ENCODE data around the gene PCED1A.
"Not testable (repeated sequence)": the region's sequence is repeated elsewhere in the genome, so short reads cannot be mapped to it uniquely, and the experiment has no call there.

PCED1A gene

DNA sequence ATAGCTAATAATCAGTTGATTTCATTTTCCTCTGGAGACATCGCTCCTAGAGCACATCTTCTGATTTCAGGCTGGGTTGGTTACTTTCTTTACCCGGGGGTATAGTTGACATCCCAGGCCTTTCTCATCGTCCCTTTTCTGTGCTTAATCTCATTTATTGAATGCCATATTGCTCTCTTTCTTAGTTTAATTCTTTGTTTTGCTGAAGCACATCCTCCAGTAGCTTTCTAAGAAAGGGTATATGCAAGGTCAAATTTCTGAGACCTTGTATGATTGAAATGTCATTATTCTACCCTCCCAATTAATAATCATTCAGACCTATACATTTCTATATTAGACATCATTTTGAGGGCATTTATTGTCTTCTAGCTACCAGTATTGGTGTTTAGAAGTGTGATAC is 28.3 kb downstream of the PCED1A start:
- FAIRE-seq (no peak), DNase-seq (ENCODE audit: insufficient read length, low spot score) (no peak)
- TF ChIP-seq POLR2A (IDR thresholded peaks at IDR 0.05; ENCODE audit: low read depth, low read length) (no peak), POLR2AphosphoS5 (IDR thresholded peaks at IDR 0.05; ENCODE audit: low read depth, low read length) (no peak), PAX5 (IDR thresholded peaks at IDR 0.05; ENCODE audit: insufficient read depth, low read length, severe bottlenecking) (no peak), TAF1 (IDR thresholded peaks at IDR 0.05; ENCODE audit: low read depth, low read length) (no peak), POU2F2 (IDR thresholded peaks at IDR 0.05; ENCODE audit: low read depth, low read length) (no peak), SPI1 (IDR thresholded peaks at IDR 0.05; ENCODE audit: low read depth, low read length) (no peak)

DNA sequence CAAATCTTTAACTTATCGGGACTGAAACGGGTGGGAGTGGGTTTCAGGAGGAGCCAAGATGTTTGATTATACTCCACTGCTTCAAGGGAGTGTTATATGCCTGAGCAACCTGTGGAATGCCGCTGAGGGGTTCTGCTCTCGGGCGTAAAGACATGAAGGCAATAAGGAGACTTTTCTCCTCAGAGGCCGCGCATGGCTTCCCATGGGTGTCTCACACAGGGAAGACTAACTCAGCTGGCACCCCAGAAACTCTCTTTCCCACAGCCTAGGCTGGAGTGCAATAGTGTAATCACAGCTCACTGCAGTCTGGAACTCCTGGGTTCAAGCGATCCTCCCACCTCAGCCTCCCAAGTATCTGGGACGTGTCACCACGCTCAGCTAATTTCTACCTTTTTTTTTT is 30.8 kb downstream of the PCED1A start:
- no peak for DNase-seq (ENCODE audit: insufficient read length, low spot score)
- FAIRE-seq: no peak
- no peak for TF ChIP-seq TAF1 (IDR thresholded peaks at IDR 0.05; ENCODE audit: low read depth, low read length)
- TF ChIP-seq POLR2AphosphoS5 (IDR thresholded peaks at IDR 0.05; ENCODE audit: low read depth, low read length): no peak
- TF ChIP-seq PAX5 (IDR thresholded peaks at IDR 0.05; ENCODE audit: insufficient read depth, low read length, severe bottlenecking): no peak
- no peak for TF ChIP-seq POLR2A (IDR thresholded peaks at IDR 0.05; ENCODE audit: low read depth, low read length)
- TF ChIP-seq POU2F2 (IDR thresholded peaks at IDR 0.05; ENCODE audit: low read depth, low read length): no peak

DNA sequence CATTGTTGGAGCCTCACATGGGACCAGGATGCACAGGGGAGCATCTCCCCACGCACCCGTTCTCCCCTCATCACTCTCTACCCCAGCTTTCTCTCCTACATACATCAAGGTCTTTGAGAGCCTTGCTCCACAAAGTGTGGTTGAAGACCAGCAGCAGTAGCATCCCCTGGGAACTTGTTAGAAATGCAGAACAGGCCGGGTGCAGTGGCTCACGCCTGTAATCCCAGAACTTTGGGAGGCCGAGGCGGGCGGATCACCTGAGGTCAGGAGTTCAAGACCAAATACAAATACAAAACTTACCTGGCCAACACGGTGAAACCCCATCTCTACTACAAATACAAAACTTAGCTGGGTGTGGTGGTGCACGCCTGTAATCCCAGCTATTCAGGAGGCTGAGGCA is 32.5 kb downstream of the PCED1A start:
- not testable (repeated sequence) for FAIRE-seq; DNase-seq (ENCODE audit: insufficient read length, low spot score)

GRCh38 chr20:2807019-2807418 is 33.4 kb downstream of the PCED1A start:
- no peak for FAIRE-seq
- no peak for TF ChIP-seq SPI1 (IDR thresholded peaks at IDR 0.05; ENCODE audit: low read depth, low read length)
- no peak for TF ChIP-seq POU2F2 (IDR thresholded peaks at IDR 0.05; ENCODE audit: low read depth, low read length)
- no peak for TF ChIP-seq PAX5 (IDR thresholded peaks at IDR 0.05; ENCODE audit: insufficient read depth, low read length, severe bottlenecking)
- no peak for TF ChIP-seq POLR2A (IDR thresholded peaks at IDR 0.05; ENCODE audit: low read depth, low read length)
- TF ChIP-seq POLR2AphosphoS5 (IDR thresholded peaks at IDR 0.05; ENCODE audit: low read depth, low read length): no peak
- no peak for TF ChIP-seq TAF1 (IDR thresholded peaks at IDR 0.05; ENCODE audit: low read depth, low read length)
- DNase-seq (ENCODE audit: insufficient read length, low spot score): no peak

GRCh38 chr20:2806351-2806701 is 34.1 kb downstream of the PCED1A start:
- no peak for FAIRE-seq
- DNase-seq (ENCODE audit: insufficient read length, low spot score): no peak
- no peak for TF ChIP-seq PAX5 (IDR thresholded peaks at IDR 0.05; ENCODE audit: insufficient read depth, low read length, severe bottlenecking)
- no peak for TF ChIP-seq POLR2A (IDR thresholded peaks at IDR 0.05; ENCODE audit: low read depth, low read length)
- no peak for TF ChIP-seq TAF1 (IDR thresholded peaks at IDR 0.05; ENCODE audit: low read depth, low read length)
- no peak for TF ChIP-seq POLR2AphosphoS5 (IDR thresholded peaks at IDR 0.05; ENCODE audit: low read depth, low read length)
- TF ChIP-seq POU2F2 (IDR thresholded peaks at IDR 0.05; ENCODE audit: low read depth, low read length): no peak
- TF ChIP-seq SPI1 (IDR thresholded peaks at IDR 0.05; ENCODE audit: low read depth, low read length): no peak

- no peak for FAIRE-seq
- TF ChIP-seq SPI1 (IDR thresholded peaks at IDR 0.05; ENCODE audit: low read depth, low read length) (no peak), TAF1 (IDR thresholded peaks at IDR 0.05; ENCODE audit: low read depth, low read length) (no peak), POU2F2 (IDR thresholded peaks at IDR 0.05; ENCODE audit: low read depth, low read length) (no peak), POLR2AphosphoS5 (IDR thresholded peaks at IDR 0.05; ENCODE audit: low read depth, low read length) (no peak), PAX5 (IDR thresholded peaks at IDR 0.05; ENCODE audit: insufficient read depth, low read length, severe bottlenecking) (no peak), POLR2A (IDR thresholded peaks at IDR 0.05; ENCODE audit: low read depth, low read length) (no peak)
- DNase-seq (ENCODE audit: insufficient read length, low spot score): no peak
Measured at GRCh38 chr20:2805689-2806350, 34.6 kb downstream of the PCED1A start.

- FAIRE-seq (no peak), DNase-seq (ENCODE audit: insufficient read length, low spot score) (no peak)
- TF ChIP-seq POU2F2 (IDR thresholded peaks at IDR 0.05; ENCODE audit: low read depth, low read length) (no peak), POLR2AphosphoS5 (IDR thresholded peaks at IDR 0.05; ENCODE audit: low read depth, low read length) (no peak), TAF1 (IDR thresholded peaks at IDR 0.05; ENCODE audit: low read depth, low read length) (no peak), PAX5 (IDR thresholded peaks at IDR 0.05; ENCODE audit: insufficient read depth, low read length, severe bottlenecking) (no peak), POLR2A (IDR thresholded peaks at IDR 0.05; ENCODE audit: low read depth, low read length) (no peak), SPI1 (IDR thresholded peaks at IDR 0.05; ENCODE audit: low read depth, low read length) (no peak)
Measured at GRCh38 chr20:2804852-2805688, 35.4 kb downstream of the PCED1A start.

DNA sequence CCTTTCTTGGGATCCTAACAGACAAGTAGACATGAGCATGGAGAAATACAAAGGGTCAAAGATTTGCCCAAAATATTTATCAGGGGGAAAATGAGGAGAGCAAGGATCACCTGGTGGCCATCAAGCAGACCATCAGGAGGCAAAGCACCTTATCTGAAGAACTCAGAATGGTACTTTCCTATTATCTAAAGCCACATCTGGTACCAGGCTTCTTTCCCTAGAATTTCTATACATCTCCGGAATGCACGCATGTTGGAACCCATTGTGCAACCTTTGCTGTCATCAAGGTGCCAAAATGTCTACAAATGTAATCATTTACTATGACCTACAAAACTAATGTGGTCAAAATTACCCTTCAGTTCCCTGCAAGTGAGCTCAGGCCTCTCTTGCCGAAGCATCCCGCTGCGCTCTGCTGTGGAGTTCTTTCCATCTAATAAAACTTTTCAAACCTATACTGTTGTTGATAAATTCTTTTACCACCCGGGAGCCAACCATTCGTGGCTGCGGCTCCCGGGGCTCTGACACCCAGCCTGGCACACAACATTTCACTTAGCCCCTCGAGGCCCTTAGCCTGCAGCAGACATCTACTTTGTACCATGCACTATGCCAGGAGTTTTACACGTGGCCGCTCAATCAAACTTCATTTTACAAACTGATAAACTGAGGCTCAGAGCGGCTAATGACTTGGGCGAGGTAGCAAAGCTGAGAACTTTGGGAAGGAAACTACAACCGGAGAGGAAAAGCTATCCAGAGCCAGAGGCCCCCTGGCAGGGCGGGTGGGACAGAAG is 36.2 kb downstream of the PCED1A start:
- FAIRE-seq (no peak), DNase-seq (ENCODE audit: insufficient read length, low spot score) (no peak)
- no peak for TF ChIP-seq POLR2AphosphoS5 (IDR thresholded peaks at IDR 0.05; ENCODE audit: low read depth, low read length)
- TF ChIP-seq POU2F2 (IDR thresholded peaks at IDR 0.05; ENCODE audit: low read depth, low read length): no peak
- no peak for TF ChIP-seq PAX5 (IDR thresholded peaks at IDR 0.05; ENCODE audit: insufficient read depth, low read length, severe bottlenecking)
- TF ChIP-seq POLR2A (IDR thresholded peaks at IDR 0.05; ENCODE audit: low read depth, low read length): no peak
- no peak for TF ChIP-seq SPI1 (IDR thresholded peaks at IDR 0.05; ENCODE audit: low read depth, low read length)
- no peak for TF ChIP-seq TAF1 (IDR thresholded peaks at IDR 0.05; ENCODE audit: low read depth, low read length)

DNA sequence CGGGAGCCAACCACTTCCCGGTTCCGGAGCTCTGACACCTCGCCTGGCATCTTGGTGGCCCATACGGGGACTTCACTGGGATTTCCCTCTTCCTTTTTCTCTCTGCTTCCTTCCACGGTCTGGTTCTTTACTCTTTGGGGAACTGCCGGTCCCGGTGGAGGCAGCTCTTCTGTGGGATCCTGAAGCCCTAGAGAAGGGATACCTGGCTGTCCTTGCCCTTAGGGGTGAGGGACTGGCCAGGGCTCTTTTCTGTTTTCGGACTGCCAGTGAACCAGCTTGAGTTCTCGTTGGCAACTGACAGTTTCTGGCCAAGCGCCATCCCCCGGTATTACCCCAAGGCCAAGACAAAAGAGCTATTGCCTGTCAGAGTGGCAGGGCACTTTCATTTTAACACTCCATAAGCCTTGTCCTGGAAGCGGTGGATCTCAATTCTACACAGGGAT is 39.1 kb downstream of the PCED1A start:
- TF ChIP-seq POU2F2 (IDR thresholded peaks at IDR 0.05; ENCODE audit: low read depth, low read length) (no peak), SPI1 (IDR thresholded peaks at IDR 0.05; ENCODE audit: low read depth, low read length) (no peak), POLR2A (IDR thresholded peaks at IDR 0.05; ENCODE audit: low read depth, low read length) (no peak), POLR2AphosphoS5 (IDR thresholded peaks at IDR 0.05; ENCODE audit: low read depth, low read length) (no peak)
- DNase-seq (ENCODE audit: insufficient read length, low spot score) (no peak), FAIRE-seq (peak; percentile 35)

Data from GM12891 (cell line).